ENCODE measurements around the gene SLC18A3.

The SLC18A3 gene

GRCh38 chr10:49653273-49653929 lies 43.3 kb downstream of the SLC18A3 start:
- DNase-seq = no peak

- no peak for DNase-seq
Measured at GRCh38 chr10:49654036-49654693, 44.1 kb downstream of the SLC18A3 start.

DNA sequence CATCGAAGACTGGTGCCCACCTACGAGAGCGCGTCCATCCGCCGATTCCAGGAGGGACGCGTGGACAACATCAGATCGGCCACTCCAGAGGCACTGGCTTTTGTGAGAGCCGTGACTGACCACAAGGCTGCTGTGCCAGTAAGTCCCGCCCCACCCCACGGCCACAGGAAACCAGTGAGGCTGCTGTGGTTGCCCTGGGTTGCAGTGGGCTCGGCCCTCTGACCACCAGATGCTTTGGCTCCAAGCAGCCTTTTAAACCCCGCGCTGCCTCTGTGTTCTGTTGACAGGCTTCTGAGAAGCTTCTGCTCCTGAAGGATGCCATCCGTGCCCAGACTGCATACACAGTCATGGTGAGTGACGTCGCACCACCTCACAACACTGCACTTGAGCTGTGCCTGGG lies 45.0 kb downstream of the SLC18A3 start:
- DNase-seq = no peak

DNA sequence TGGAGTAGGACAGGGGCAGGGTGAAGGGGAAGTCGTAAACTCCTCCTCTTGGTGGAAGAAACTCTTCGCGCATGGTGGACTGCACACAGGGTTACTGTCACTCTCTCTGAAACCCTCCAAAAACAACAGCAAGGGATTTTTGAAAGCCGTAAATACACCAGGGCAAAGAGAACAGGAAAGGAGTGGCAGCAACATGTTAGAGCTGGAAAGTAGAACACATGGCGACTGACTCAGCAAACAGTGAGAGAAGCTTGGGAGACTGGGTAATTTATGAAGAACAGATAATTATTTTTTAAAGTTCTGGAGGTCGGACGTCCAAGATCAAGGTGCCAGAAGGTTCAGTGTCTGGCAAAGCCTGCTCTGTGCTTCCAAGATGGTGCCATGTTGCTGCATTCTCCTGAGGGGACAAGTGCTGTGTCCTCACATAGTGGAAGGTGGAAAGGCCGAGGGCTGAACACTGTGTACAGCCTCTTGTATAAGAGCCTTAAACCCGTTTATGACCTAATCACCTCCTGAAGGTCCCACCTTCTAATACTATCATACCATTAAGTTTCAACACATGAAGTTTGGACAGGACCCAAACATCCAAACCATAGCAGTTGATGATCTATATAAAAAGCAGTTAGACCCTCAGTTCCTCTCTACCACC lies 46.9 kb downstream of the SLC18A3 start:
- no peak for DNase-seq

DNA sequence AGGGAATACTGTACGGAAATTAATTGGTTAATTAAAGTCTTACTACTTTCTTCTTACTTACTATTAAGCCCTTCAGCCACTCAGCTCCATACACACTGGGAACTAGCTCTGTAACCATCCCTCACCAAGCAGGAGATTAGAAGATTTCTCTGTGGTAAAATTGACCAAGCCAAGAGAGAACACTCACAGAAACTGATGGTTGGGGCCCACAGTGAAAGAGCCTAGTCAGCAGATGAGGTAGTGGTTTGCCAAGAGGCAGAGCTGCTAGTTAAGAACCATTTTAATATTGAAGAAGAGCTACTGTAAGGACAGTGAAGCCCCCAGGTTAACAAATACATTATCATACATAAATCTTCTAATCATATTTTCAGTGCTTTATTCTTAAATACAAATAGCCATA lies 47.5 kb downstream of the SLC18A3 start:
- DNase-seq = no peak

- DNase-seq = no peak
Measured at GRCh38 chr10:49661140-49661856, 51.2 kb downstream of the SLC18A3 start.

All from activated CD4-positive, alpha-beta T cell treated with anti-CD3 and anti-CD28 coated beads, Interleukin-2, Interleukin-6, amounts not matched to agents 100 ng/mL and 50 ng/mL, durations not matched to agents 16 hours and 8 hours (primary cell).